ENCODE data around the gene CXXC5.

Gene CXXC5

GRCh38 chr5:139664086-139664693, 16.0 kb downstream of the CXXC5 start:
- TF ChIP-seq CTCF (IDR thresholded peaks at IDR 0.05; ENCODE audit: low read depth, low read length, missing control alignments), result no peak
- DNase-seq, result no peak
- Histone ChIP-seq H3K27ac (no peak overlapping the region), H3K27me3 (replicated peaks) (no peaks in the 10 kb centered on the region), H3K36me3 (replicated peaks) (no peaks in the 10 kb centered on the region), H3K4me3 (ENCODE audit: low read depth, low read length) (no peak overlapping the region)
- in situ Hi-C loops (cut with HindIII; ENCODE audit: low pct_ligation_motif_present, low sequenced_read_pairs), result no loop called here

GRCh38 chr5:139664727-139665351, 16.7 kb downstream of the CXXC5 start:
- Histone ChIP-seq H3K27me3 (replicated peaks) (no peaks in the 10 kb centered on the region), H3K27ac (no peak overlapping the region), H3K36me3 (replicated peaks) (no peaks in the 10 kb centered on the region), H3K4me3 (ENCODE audit: low read depth, low read length) (no peak overlapping the region)
- DNase-seq, result no peak
- in situ Hi-C loops (cut with HindIII; ENCODE audit: low pct_ligation_motif_present, low sequenced_read_pairs), result no loop called here
- TF ChIP-seq CTCF (IDR thresholded peaks at IDR 0.05; ENCODE audit: low read depth, low read length, missing control alignments), result no peak

- H3K4me3 ChIP-seq (ENCODE audit: low read depth, low read length), result no peak overlapping the region
- no peak overlapping the region for H3K27ac ChIP-seq
- H3K27me3 ChIP-seq (replicated peaks), result no peaks in the 10 kb centered on the region
Observed at GRCh38 chr5:139665626-139666025, 17.5 kb downstream of the CXXC5 start.

GRCh38 chr5:139666551-139666950, 18.4 kb downstream of the CXXC5 start:
- H3K36me3 ChIP-seq (replicated peaks), result no peaks in the 10 kb centered on the region
- H3K4me3 ChIP-seq (ENCODE audit: low read depth, low read length), result no peak overlapping the region
- H3K27ac ChIP-seq, result no peak overlapping the region
- in situ Hi-C loops (cut with HindIII; ENCODE audit: low pct_ligation_motif_present, low sequenced_read_pairs), result no loop called here
- TF ChIP-seq CTCF (IDR thresholded peaks at IDR 0.05; ENCODE audit: low read depth, low read length, missing control alignments), result no peak
- no peaks in the 10 kb centered on the region for H3K27me3 ChIP-seq (replicated peaks)
- no peak for DNase-seq

More at GRCh38 chr5:139665626-139666025, 17.5 kb downstream of the CXXC5 start:
- no peaks in the 10 kb centered on the region for H3K36me3 ChIP-seq (replicated peaks)
- in situ Hi-C loops (cut with HindIII; ENCODE audit: low pct_ligation_motif_present, low sequenced_read_pairs), result no loop called here
- DNase-seq, result no peak
- TF ChIP-seq CTCF (IDR thresholded peaks at IDR 0.05; ENCODE audit: low read depth, low read length, missing control alignments), result no peak

GRCh38 chr5:139667001-139667729, 19.0 kb downstream of the CXXC5 start:
- in situ Hi-C loops (cut with HindIII; ENCODE audit: low pct_ligation_motif_present, low sequenced_read_pairs), result no loop called here
- Histone ChIP-seq H3K27me3 (replicated peaks) (no peaks in the 10 kb centered on the region), H3K4me3 (ENCODE audit: low read depth, low read length) (no peak overlapping the region), H3K27ac (peak overlapping the region; percentile 75), H3K36me3 (replicated peaks) (no peaks in the 10 kb centered on the region)
- TF ChIP-seq CTCF (IDR thresholded peaks at IDR 0.05; ENCODE audit: low read depth, low read length, missing control alignments), result no peak
- DNase-seq, result no peak
